ENCODE measurements around the gene TOR1AIP1.

Gene TOR1AIP1

GRCh38 chr1:179871940-179872339, 10.1 kb upstream of the TOR1AIP1 start:
- Histone ChIP-seq H2AFZ (ENCODE audit: low read depth, low read length) (no peak overlapping the region), H3K9me3 (ENCODE audit: low read length) (no peaks in the 10 kb centered on the region), H3K27me3 (ENCODE audit: insufficient read depth, low read length) (no peaks in the 10 kb centered on the region), H3K36me3 (ENCODE audit: insufficient read depth, low read length) (peaks cover 26% of the 10 kb centered on the region), H3K4me1 (ENCODE audit: insufficient read depth, low read length) (peaks cover 10% of the 10 kb centered on the region), H3K4me3 (ENCODE audit: low read length) (no peak overlapping the region)

- peaks cover 10% of the 10 kb centered on the region for H3K4me1 ChIP-seq (ENCODE audit: insufficient read depth, low read length)
- no peak overlapping the region for H3K4me3 ChIP-seq (ENCODE audit: low read length)
- no peak overlapping the region for H2AFZ ChIP-seq (ENCODE audit: low read depth, low read length)
- H3K27me3 ChIP-seq (ENCODE audit: insufficient read depth, low read length), result no peaks in the 10 kb centered on the region
- H3K9me3 ChIP-seq (ENCODE audit: low read length), result no peaks in the 10 kb centered on the region
- peaks cover 26% of the 10 kb centered on the region for H3K36me3 ChIP-seq (ENCODE audit: insufficient read depth, low read length)
These were observed 9.5 kb upstream of the TOR1AIP1 start for GRCh38 chr1:179872558-179872957.

DNA sequence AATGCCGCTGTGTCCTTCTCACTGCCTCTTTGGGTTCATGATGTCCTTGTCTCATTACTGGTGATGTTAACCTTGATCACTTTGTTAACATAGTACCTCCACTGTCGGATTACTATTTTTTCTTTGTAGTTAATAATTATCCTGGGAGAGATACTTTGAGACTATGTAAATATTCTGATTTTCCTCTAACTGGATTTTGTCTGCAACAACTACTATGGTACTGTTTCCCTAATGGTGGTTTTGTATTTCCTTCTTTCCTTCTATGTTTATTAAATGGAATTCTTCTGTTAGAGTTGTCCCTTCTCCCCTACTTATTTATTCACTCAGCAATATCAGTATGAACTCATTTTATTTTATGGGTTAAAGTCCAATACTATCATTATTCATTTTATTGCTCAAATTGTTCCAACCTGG, 8.6 kb upstream of the TOR1AIP1 start:
- H3K4me3 ChIP-seq (ENCODE audit: low read length), result no peak overlapping the region
- no peaks in the 10 kb centered on the region for H3K27me3 ChIP-seq (ENCODE audit: insufficient read depth, low read length)
- no peak overlapping the region for H2AFZ ChIP-seq (ENCODE audit: low read depth, low read length)
- H3K9me3 ChIP-seq (ENCODE audit: low read length), result no peaks in the 10 kb centered on the region
- H3K36me3 ChIP-seq (ENCODE audit: insufficient read depth, low read length), result peaks cover 24% of the 10 kb centered on the region
- H3K4me1 ChIP-seq (ENCODE audit: insufficient read depth, low read length), result peaks cover 12% of the 10 kb centered on the region

- peaks cover 12% of the 10 kb centered on the region for H3K4me1 ChIP-seq (ENCODE audit: insufficient read depth, low read length)
- H3K4me3 ChIP-seq (ENCODE audit: low read length), result peak overlapping the region; percentile 14
- peaks cover 17% of the 10 kb centered on the region for H3K36me3 ChIP-seq (ENCODE audit: insufficient read depth, low read length)
- no peak overlapping the region for H2AFZ ChIP-seq (ENCODE audit: low read depth, low read length)
- no peaks in the 10 kb centered on the region for H3K9me3 ChIP-seq (ENCODE audit: low read length)
- no peaks in the 10 kb centered on the region for H3K27me3 ChIP-seq (ENCODE audit: insufficient read depth, low read length)
These were observed 6.3 kb upstream of the TOR1AIP1 start for GRCh38 chr1:179875596-179876299.

- H3K9me3 ChIP-seq (ENCODE audit: low read length), result no peaks in the 10 kb centered on the region
- peaks cover 17% of the 10 kb centered on the region for H3K36me3 ChIP-seq (ENCODE audit: insufficient read depth, low read length)
- no peak overlapping the region for H2AFZ ChIP-seq (ENCODE audit: low read depth, low read length)
- peak overlapping the region; percentile 99 for H3K4me3 ChIP-seq (ENCODE audit: low read length)
- no peaks in the 10 kb centered on the region for H3K27me3 ChIP-seq (ENCODE audit: insufficient read depth, low read length)
- peaks cover 16% of the 10 kb centered on the region for H3K4me1 ChIP-seq (ENCODE audit: insufficient read depth, low read length)
These were observed 5.8 kb upstream of the TOR1AIP1 start for GRCh38 chr1:179876300-179876715.

GRCh38 chr1:179877586-179878265, 4.4 kb upstream of the TOR1AIP1 start, which contains the start of gene TOR1AIP2:
Gene TOR1AIP2 (minus strand): TSS chr1:179877803. CDS start chr1:179852665, 25,138 bp downstream.
- Histone ChIP-seq H3K4me3 (ENCODE audit: low read length) (peak within 1 kb of the TSS; percentile 99), H2AFZ (ENCODE audit: low read depth, low read length) (peak within 1 kb of the TSS; percentile 20), H3K36me3 (ENCODE audit: insufficient read depth, low read length) (peaks cover 17% of the 10 kb centered on the region), H3K4me1 (ENCODE audit: insufficient read depth, low read length) (peaks cover 20% of the 10 kb centered on the region), H3K9me3 (ENCODE audit: low read length) (no peaks in the 10 kb centered on the region), H3K27me3 (ENCODE audit: insufficient read depth, low read length) (no peaks in the 10 kb centered on the region)

DNA sequence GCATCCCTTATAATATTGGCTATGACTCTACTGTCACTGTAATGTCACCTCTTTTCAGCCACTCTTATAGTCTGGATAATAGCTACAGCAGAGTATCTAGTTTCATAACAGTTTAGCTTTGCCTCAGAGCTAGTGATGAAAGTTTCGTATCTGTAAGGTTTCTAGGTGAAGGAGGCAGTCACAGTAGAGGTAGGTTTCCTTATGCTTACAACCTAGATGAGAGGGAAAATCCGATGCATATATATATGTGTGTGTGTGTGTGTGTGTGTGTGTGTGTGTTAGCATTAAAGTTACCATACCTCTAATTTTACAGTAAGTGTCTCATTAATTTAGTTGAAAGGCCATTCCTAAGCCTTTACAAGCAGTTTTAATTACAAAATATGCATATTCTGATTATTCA, 2.3 kb upstream of the TOR1AIP1 start:
- no peak overlapping the region for H2AFZ ChIP-seq (ENCODE audit: low read depth, low read length)
- no peak overlapping the region for H3K4me3 ChIP-seq (ENCODE audit: low read length)
- H3K27me3 ChIP-seq (ENCODE audit: insufficient read depth, low read length), result no peaks in the 10 kb centered on the region
- peaks cover 2% of the 10 kb centered on the region for H3K36me3 ChIP-seq (ENCODE audit: insufficient read depth, low read length)
- H3K9me3 ChIP-seq (ENCODE audit: low read length), result no peaks in the 10 kb centered on the region
- H3K4me1 ChIP-seq (ENCODE audit: insufficient read depth, low read length), result peaks cover 36% of the 10 kb centered on the region

- Histone ChIP-seq H3K27me3 (ENCODE audit: insufficient read depth, low read length) (no peaks in the 10 kb centered on the region), H3K4me3 (ENCODE audit: low read length) (peak overlapping the region; percentile 68), H3K4me1 (ENCODE audit: insufficient read depth, low read length) (peaks cover 26% of the 10 kb centered on the region), H3K9me3 (ENCODE audit: low read length) (no peaks in the 10 kb centered on the region), H2AFZ (ENCODE audit: low read depth, low read length) (peak overlapping the region; percentile 15), H3K36me3 (ENCODE audit: insufficient read depth, low read length) (peaks cover 11% of the 10 kb centered on the region)
These were observed 338 bp upstream of the TOR1AIP1 start for GRCh38 chr1:179881642-179882252.

- H3K27me3 ChIP-seq (ENCODE audit: insufficient read depth, low read length), result no peaks in the 10 kb centered on the region
- peaks cover 23% of the 10 kb centered on the region for H3K4me1 ChIP-seq (ENCODE audit: insufficient read depth, low read length)
- H2AFZ ChIP-seq (ENCODE audit: low read depth, low read length), result peak overlapping the region; percentile 79
- no peaks in the 10 kb centered on the region for H3K9me3 ChIP-seq (ENCODE audit: low read length)
- H3K4me3 ChIP-seq (ENCODE audit: low read length), result peak overlapping the region; percentile 68
- H3K36me3 ChIP-seq (ENCODE audit: insufficient read depth, low read length), result peaks cover 11% of the 10 kb centered on the region
These were observed 1.1 kb downstream of the TOR1AIP1 start for GRCh38 chr1:179883040-179883744.

GRCh38 chr1:179883745-179884138, 1.7 kb downstream of the TOR1AIP1 start:
- Histone ChIP-seq H3K36me3 (ENCODE audit: insufficient read depth, low read length) (peaks cover 11% of the 10 kb centered on the region), H3K4me3 (ENCODE audit: low read length) (peak overlapping the region; percentile 68), H3K9me3 (ENCODE audit: low read length) (no peaks in the 10 kb centered on the region), H3K27me3 (ENCODE audit: insufficient read depth, low read length) (no peaks in the 10 kb centered on the region), H3K4me1 (ENCODE audit: insufficient read depth, low read length) (peaks cover 23% of the 10 kb centered on the region), H2AFZ (ENCODE audit: low read depth, low read length) (peak overlapping the region; percentile 79)

DNA sequence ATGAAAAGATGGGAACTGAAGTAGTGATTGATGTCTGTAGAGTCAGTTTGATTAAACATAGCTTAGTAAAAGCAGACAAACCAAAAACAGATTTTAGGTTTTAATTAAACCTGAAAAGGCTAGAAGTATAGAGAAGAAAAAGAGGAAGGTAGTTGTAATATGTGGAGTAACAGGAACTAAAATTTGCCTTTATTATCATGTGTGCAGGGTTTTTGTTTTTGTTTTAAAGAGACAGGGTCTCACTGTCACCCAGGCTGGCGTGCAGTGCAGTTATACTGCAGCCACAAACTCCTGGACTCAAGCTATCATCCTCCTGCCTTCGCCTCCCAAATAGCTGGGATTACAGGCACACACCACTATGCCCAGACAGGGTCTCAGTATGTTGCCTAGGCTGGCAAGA, 6.0 kb downstream of the TOR1AIP1 start:
- Histone ChIP-seq H3K4me3 (ENCODE audit: low read length) (no peak overlapping the region), H2AFZ (ENCODE audit: low read depth, low read length) (no peak overlapping the region), H3K36me3 (ENCODE audit: insufficient read depth, low read length) (peaks cover 22% of the 10 kb centered on the region), H3K9me3 (ENCODE audit: low read length) (no peaks in the 10 kb centered on the region), H3K4me1 (ENCODE audit: insufficient read depth, low read length) (peaks cover 15% of the 10 kb centered on the region), H3K27me3 (ENCODE audit: insufficient read depth, low read length) (no peaks in the 10 kb centered on the region)

GRCh38 chr1:179889589-179889988, 7.5 kb downstream of the TOR1AIP1 start:
- Histone ChIP-seq H3K4me1 (ENCODE audit: insufficient read depth, low read length) (peaks cover under 1% of the 10 kb centered on the region), H3K4me3 (ENCODE audit: low read length) (no peak overlapping the region), H3K9me3 (ENCODE audit: low read length) (no peaks in the 10 kb centered on the region), H3K36me3 (ENCODE audit: insufficient read depth, low read length) (peaks cover 22% of the 10 kb centered on the region), H3K27me3 (ENCODE audit: insufficient read depth, low read length) (no peaks in the 10 kb centered on the region), H2AFZ (ENCODE audit: low read depth, low read length) (no peak overlapping the region)

- H3K36me3 ChIP-seq (ENCODE audit: insufficient read depth, low read length), result peaks cover 6% of the 10 kb centered on the region
- no peaks in the 10 kb centered on the region for H3K27me3 ChIP-seq (ENCODE audit: insufficient read depth, low read length)
- no peaks in the 10 kb centered on the region for H3K4me1 ChIP-seq (ENCODE audit: insufficient read depth, low read length)
- H2AFZ ChIP-seq (ENCODE audit: low read depth, low read length), result no peak overlapping the region
- no peak overlapping the region for H3K4me3 ChIP-seq (ENCODE audit: low read length)
- H3K9me3 ChIP-seq (ENCODE audit: low read length), result no peaks in the 10 kb centered on the region
These were observed 28.8 kb downstream of the TOR1AIP1 start for GRCh38 chr1:179910934-179911333.

All from neuron (in vitro differentiated cells).